A375 (cell line): ENCODE measurements around the gene GDI1. TPM values are rescaled to one million over a fixed set of nuclear protein-coding genes. Genes with fewer than 3 reads are reported as not detected.

Experiments used
- small RNA-seq: library from RNA; depleted of rRNA; stranded (forward); fragments of <200 nt; gene quantifications from one replicate; pipeline ENCODE3, GENCODE V24; 2014
- total RNA-seq: library from RNA; depleted of rRNA; stranded (reverse); fragments of >200 nt; shearing (Covaris generic); gene quantifications from 2 replicates; pipeline ENCODE4 v1.2.3, GENCODE V29; 2014; rRNA removed

GDI1 gene
- total RNA-seq, result 111 and 121 TPM in 2 replicates

GRCh38 chrX:154436983-154437752 is at the start of gene GDI1:
Gene GDI1, plus strand, starts transcription at chrX:154437154. Its CDS starts 101 bp downstream, at chrX:154437255.

GRCh38 chrX:154397888-154398667 is 38.9 kb upstream of the GDI1 start, which contains the start of gene RPL10:
Gene RPL10, plus strand, starts transcription at chrX:154398377. Its CDS starts 143 bp downstream, at chrX:154398520.

GRCh38 chrX:154409222-154409871 is 27.6 kb upstream of the GDI1 start, which contains the start of gene DNASE1L1:
Gene DNASE1L1, minus strand, starts transcription at chrX:154409254. Its CDS starts 3,686 bp downstream, at chrX:154405568.

GRCh38 chrX:154428176-154429171 is 8.5 kb upstream of the GDI1 start, which contains the start of gene ATP6AP1:
Gene ATP6AP1, plus strand, starts transcription at chrX:154428677. Its CDS starts 16 bp downstream, at chrX:154428693.

GRCh38 chrX:154443992-154444754 is 7.2 kb downstream of the GDI1 start, which contains the start of gene FAM50A:
Gene FAM50A, plus strand, starts transcription at chrX:154444141. Its CDS starts 95 bp downstream, at chrX:154444236.

GRCh38 chrX:154458116-154458953 is 21.4 kb downstream of the GDI1 start, which contains the start of gene PLXNA3:
Gene PLXNA3, plus strand, starts transcription at chrX:154458281. Its CDS starts 1,903 bp downstream, at chrX:154460184.

GRCh38 chrX:154478728-154479622 is 42.0 kb downstream of the GDI1 start, which contains the start of gene LAGE3:
Gene LAGE3, minus strand, starts transcription at chrX:154479281. Its CDS starts 366 bp downstream, at chrX:154478915.

GRCh38 chrX:154486396-154487207 is 49.6 kb downstream of the GDI1 start, which contains the start of gene UBL4A:
Gene UBL4A, minus strand, starts transcription at chrX:154486615. Its CDS starts 31 bp downstream, at chrX:154486584.

GRCh38 chrX:154490414-154491083 is 53.6 kb downstream of the GDI1 start, which contains the start of gene SLC10A3:
Gene SLC10A3, minus strand, starts transcription at chrX:154490629. Its CDS starts 1,689 bp downstream, at chrX:154488940.

Small RNA genes within 50 kb of the gene (small RNA-seq; reads per million reads assigned to genes)
- not detected for gene MIR6858
- gene SNORA70, result not detected

Other genes with a start within 250 kb of the GDI1 start
- gene OPN1MW2, start 217.4 kb upstream of the GDI1 start, total RNA-seq, result not detected in 2 replicates
- not detected in 2 replicates for gene OPN1MW3, start 179.6 kb upstream of the GDI1 start, total RNA-seq
- gene TEX28, start 142.0 kb upstream of the GDI1 start, total RNA-seq, result 0.08 TPM in 1 of 2 replicates, not detected in the other
- gene TKTL1, start 141.4 kb upstream of the GDI1 start, total RNA-seq, result not detected in 2 replicates
- 1,311 and 1,391 TPM in 2 replicates for gene FLNA, start 62.5 kb upstream of the GDI1 start, total RNA-seq
- gene EMD, start 57.9 kb upstream of the GDI1 start, total RNA-seq, result 22.3 and 36.3 TPM in 2 replicates
- gene RPL10, start 38.8 kb upstream of the GDI1 start, total RNA-seq, result 3,309 and 3,903 TPM in 2 replicates
- gene DNASE1L1, start 27.9 kb upstream of the GDI1 start, total RNA-seq, result 28.8 and 32.3 TPM in 2 replicates
- 27.1 and 34.7 TPM in 2 replicates for gene TAFAZZIN, start 25.6 kb upstream of the GDI1 start, total RNA-seq
- 37.5 and 48.8 TPM in 2 replicates for gene ATP6AP1, start 8.5 kb upstream of the GDI1 start, total RNA-seq
- gene FAM50A, start 7.0 kb downstream of the GDI1 start, total RNA-seq, result 68.2 and 70.8 TPM in 2 replicates
- 6.0 and 9.8 TPM in 2 replicates for gene PLXNA3, start 21.1 kb downstream of the GDI1 start, total RNA-seq
- 35.6 and 38.9 TPM in 2 replicates for gene LAGE3, start 42.1 kb downstream of the GDI1 start, total RNA-seq
- 55.6 and 59.8 TPM in 2 replicates for gene UBL4A, start 49.5 kb downstream of the GDI1 start, total RNA-seq
- gene SLC10A3, start 53.5 kb downstream of the GDI1 start, total RNA-seq, result 23.3 and 28.2 TPM in 2 replicates
- 43.0 and 45.9 TPM in 2 replicates for gene FAM3A, start 79.1 kb downstream of the GDI1 start, total RNA-seq
- 66.1 and 71.8 TPM in 2 replicates for gene G6PD, start 109.7 kb downstream of the GDI1 start, total RNA-seq
- gene IKBKG, start 110.5 kb downstream of the GDI1 start, total RNA-seq, result 19.2 and 20.7 TPM in 2 replicates
- 581 and 722 TPM in 2 replicates for gene CTAG1A, start 148.0 kb downstream of the GDI1 start, total RNA-seq
- gene CTAG1B, start 182.1 kb downstream of the GDI1 start, total RNA-seq, result 22.1 and 66.2 TPM in 2 replicates
- gene CTAG2, start 216.4 kb downstream of the GDI1 start, total RNA-seq, result 2.5 TPM in 2 replicates